NT2/D1 (cell line): Measurements from ENCODE around the gene API5.
A peak's percentile ranks its signal among the peaks of the same experiment; 100 is the strongest.

Experiments used
- DNase-seq: peaks from one replicate; pipeline ENCODE4 v3.0.0-alpha.2; 2011; ENCODE audit warnings: low read depth, low spot score
- H3K27me3 ChIP-seq: 2 replicates; pipeline ENCODE4 v1.6.0; 2011; ENCODE audit warnings: mild to moderate bottlenecking; ENCODE audit not compliant: insufficient read length, insufficient read depth
- H3K36me3 ChIP-seq: 2 replicates; pipeline ENCODE4 v1.6.1; 2011; ENCODE audit warnings: mild to moderate bottlenecking, low read length, mixed read lengths; ENCODE audit not compliant: insufficient read depth, insufficient read length
- H3K4me1 ChIP-seq: 2 replicates; pipeline ENCODE4 v1.5.1; 2011; ENCODE audit not compliant: insufficient read depth, insufficient read length
- H3K4me3 ChIP-seq: 2 replicates; pipeline ENCODE4 v1.5.1; 2011; ENCODE audit warnings: low read depth; ENCODE audit not compliant: insufficient read length
- H3K9ac ChIP-seq: 2 replicates; pipeline ENCODE4 v1.6.0; 2011; ENCODE audit warnings: low read depth; ENCODE audit not compliant: insufficient read length
- H3K9me3 ChIP-seq: 2 replicates; pipeline ENCODE4 v1.5.1; 2011; ENCODE audit warnings: mild to moderate bottlenecking, low read length; ENCODE audit not compliant: insufficient read depth
- SUZ12 ChIP-seq: IDR thresholded peaks from 2 replicates; pipeline ENCODE4 v1.6.1; 2011; ENCODE audit not compliant: insufficient read length, insufficient read depth; ENCODE audit errors: extremely low read depth
- YY1 ChIP-seq: IDR thresholded peaks from 2 replicates; pipeline ENCODE4 v1.6.1; 2011; ENCODE audit not compliant: insufficient read length, insufficient read depth
- ZNF274 ChIP-seq: IDR thresholded peaks from 2 replicates; pipeline ENCODE4 v1.6.1; 2011; ENCODE audit warnings: mild to moderate bottlenecking, low read depth, low read length

The API5 gene

GRCh38 chr11:43311791-43312607 is at the start of gene API5:
Gene API5 (plus strand): TSS chr11:43311996. CDS start chr11:43312128, 132 bp downstream.
- Histone ChIP-seq H3K4me1 (no peaks in the 10 kb centered on the region), H3K4me3 (peak within 1 kb of the TSS; percentile 99), H3K9me3 (no peaks in the 10 kb centered on the region), H3K36me3 (peaks cover 25% of the 10 kb centered on the region), H3K27me3 (peaks cover 4% of the 10 kb centered on the region), H3K9ac (peak within 1 kb of the TSS; percentile 100)
- TF ChIP-seq YY1, result peak; percentile 37
- no peak for TF ChIP-seq SUZ12
- peak; percentile 99 for DNase-seq

- DNase-seq, result no peak
- TF ChIP-seq YY1, result no peak
- no peak for TF ChIP-seq SUZ12
- no peak for TF ChIP-seq ZNF274
- no peak overlapping the region for H3K4me3 ChIP-seq
Measured at GRCh38 chr11:43267856-43268580, 43.8 kb upstream of the API5 start.

GRCh38 chr11:43268786-43269185 is 43.0 kb upstream of the API5 start:
- Histone ChIP-seq H3K27me3 (no peaks in the 10 kb centered on the region), H3K9ac (no peak overlapping the region), H3K9me3 (no peaks in the 10 kb centered on the region; the same call in 1 of the 2 replicates), H3K36me3 (no peaks in the 10 kb centered on the region), H3K4me1 (no peaks in the 10 kb centered on the region), H3K4me3 (no peak overlapping the region)
- DNase-seq, result no peak
- TF ChIP-seq YY1, result no peak
- TF ChIP-seq SUZ12, result no peak
- no peak for TF ChIP-seq ZNF274

More at GRCh38 chr11:43267856-43268580, 43.8 kb upstream of the API5 start:
- no peaks in the 10 kb centered on the region for H3K27me3 ChIP-seq
- H3K36me3 ChIP-seq, result no peaks in the 10 kb centered on the region
- H3K9ac ChIP-seq, result no peak overlapping the region
- H3K4me1 ChIP-seq, result no peaks in the 10 kb centered on the region
- H3K9me3 ChIP-seq, result no peaks in the 10 kb centered on the region

- no peak for DNase-seq
- no peak for TF ChIP-seq SUZ12
- TF ChIP-seq YY1, result no peak
- no peak for TF ChIP-seq ZNF274
- Histone ChIP-seq H3K9ac (no peak overlapping the region), H3K4me1 (no peaks in the 10 kb centered on the region), H3K36me3 (no peaks in the 10 kb centered on the region), H3K4me3 (no peak overlapping the region), H3K27me3 (no peaks in the 10 kb centered on the region), H3K9me3 (no peaks in the 10 kb centered on the region; the same call in 1 of the 2 replicates)
Measured at GRCh38 chr11:43269254-43269918, 42.4 kb upstream of the API5 start.

GRCh38 chr11:43270468-43270867 is 41.3 kb upstream of the API5 start:
- no peaks in the 10 kb centered on the region for H3K27me3 ChIP-seq
- H3K9ac ChIP-seq, result no peak overlapping the region
- H3K9me3 ChIP-seq, result peaks cover 4% of the 10 kb centered on the region; the same call in 1 of the 2 replicates
- no peak overlapping the region for H3K4me3 ChIP-seq
- no peaks in the 10 kb centered on the region for H3K36me3 ChIP-seq
- no peaks in the 10 kb centered on the region for H3K4me1 ChIP-seq
- TF ChIP-seq ZNF274, result no peak
- TF ChIP-seq SUZ12, result no peak
- TF ChIP-seq YY1, result no peak
- DNase-seq, result no peak

- H3K9ac ChIP-seq, result no peak overlapping the region
- peaks cover 7% of the 10 kb centered on the region; the same call in 1 of the 2 replicates for H3K9me3 ChIP-seq
- H3K4me1 ChIP-seq, result no peaks in the 10 kb centered on the region
- H3K36me3 ChIP-seq, result no peaks in the 10 kb centered on the region
- DNase-seq, result no peak
- no peak overlapping the region for H3K4me3 ChIP-seq
- no peak for TF ChIP-seq SUZ12
- no peak for TF ChIP-seq ZNF274
- TF ChIP-seq YY1, result no peak
- H3K27me3 ChIP-seq, result no peaks in the 10 kb centered on the region
Measured at GRCh38 chr11:43278193-43278956, 33.4 kb upstream of the API5 start.
